Right renal pelvis (tissue), 4 donors: ENCODE results near the gene CRLF3. TPM values are rescaled to one million over a fixed set of nuclear protein-coding genes. Genes with fewer than 3 reads are reported as not detected.
"Not testable (repeated sequence)": the region's sequence is repeated elsewhere in the genome, so short reads cannot be mapped to it uniquely, and the experiment has no call there.

Experiments
- DNase-seq, 4 donors: peaks; one replicate each; pipeline ENCODE4 v3.0.0-alpha.2; 2013; ENCODE audit warnings: low read depth in 4 of 4, low spot score in 3 of 4, missing footprints in 1 of 4
- polyA plus RNA-seq, 4 donors: library from polyadenylated mRNA; unstranded; fragments of 120-200 nt; gene quantifications; one replicate each; pipeline ENCODE4 v1.2.1, GENCODE V29; 2013; ENCODE audit not compliant: insufficient read length in 4 of 4

CRLF3 gene
- polyA plus RNA-seq, 4 donors, result 12.9 to 19.6 (median 14.1) TPM

GRCh38 chr17:30816165-30816564 lies 8.3 kb downstream of the CRLF3 start:
- no peak for DNase-seq

GRCh38 chr17:30814860-30815259 lies 9.6 kb downstream of the CRLF3 start:
- DNase-seq, result not testable (repeated sequence)

GRCh38 chr17:30814236-30814635 lies 10.3 kb downstream of the CRLF3 start:
- not testable (repeated sequence) for DNase-seq

- no peak for DNase-seq
These were observed 12.0 kb downstream of the CRLF3 start for GRCh38 chr17:30812218-30813177.

- DNase-seq, result no peak
These were observed 14.6 kb downstream of the CRLF3 start for GRCh38 chr17:30809867-30810266.

GRCh38 chr17:30808785-30809286 lies 15.7 kb downstream of the CRLF3 start:
- DNase-seq, result no peak

- no peak for DNase-seq
These were observed 16.6 kb downstream of the CRLF3 start for GRCh38 chr17:30807896-30808295.

GRCh38 chr17:30805944-30806456 lies 18.5 kb downstream of the CRLF3 start:
- no peak for DNase-seq

- no peak for DNase-seq
These were observed 22.8 kb downstream of the CRLF3 start for GRCh38 chr17:30801671-30802070.

- DNase-seq, result no peak
These were observed 28.5 kb downstream of the CRLF3 start for GRCh38 chr17:30796016-30796415.

GRCh38 chr17:30794372-30794771 lies 30.1 kb downstream of the CRLF3 start:
- DNase-seq, result no peak

GRCh38 chr17:30793282-30793977 lies 31.1 kb downstream of the CRLF3 start:
- no peak for DNase-seq

- DNase-seq, result no peak
These were observed 34.2 kb downstream of the CRLF3 start for GRCh38 chr17:30790279-30790678.

- DNase-seq, result no peak
These were observed 35.6 kb downstream of the CRLF3 start for GRCh38 chr17:30788918-30789317.

- no peak for DNase-seq
These were observed 42.3 kb downstream of the CRLF3 start for GRCh38 chr17:30782206-30782605.

GRCh38 chr17:30780343-30780742 lies 44.1 kb downstream of the CRLF3 start:
- no peak for DNase-seq

- not testable (repeated sequence) for DNase-seq
These were observed 55.7 kb downstream of the CRLF3 start for GRCh38 chr17:30768771-30769170.

- DNase-seq, result not testable (repeated sequence)
These were observed 56.7 kb downstream of the CRLF3 start for GRCh38 chr17:30767641-30768404.

- no peak for DNase-seq
These were observed 63.4 kb downstream of the CRLF3 start for GRCh38 chr17:30761060-30761459.

- DNase-seq, result not testable (repeated sequence)
These were observed 71.2 kb downstream of the CRLF3 start for GRCh38 chr17:30753291-30753690.
